ENCODE data around the gene JADE3.

GRCh38 chrX:46884799-46885198 lies 27.4 kb upstream of the JADE3 start:
- TF ChIP-seq CTCF (conservative IDR thresholded peaks at IDR 0.05; ENCODE audit: low read depth in 2 of 2) (no peak), POLR2AphosphoS5 (IDR thresholded peaks at IDR 0.05; ENCODE audit: low read depth) (no peak), REST (IDR thresholded peaks at IDR 0.05; ENCODE audit: unreplicated experiment) (no peak), EZH2phosphoT487 (IDR thresholded peaks at IDR 0.05; ENCODE audit: unreplicated experiment) (no peak), EZH2 (IDR thresholded peaks at IDR 0.05; ENCODE audit: low read depth, unreplicated experiment) (no peak), ETS1 (IDR thresholded peaks at IDR 0.05) (no peak), JUNB (IDR thresholded peaks at IDR 0.05; ENCODE audit: unreplicated experiment) (no peak), ZNF331 (CRISPR knock-in tag; IDR thresholded peaks at IDR 0.05; ENCODE audit: low read depth) (no peak), CREB1 (CRISPR knock-in tag; IDR thresholded peaks at IDR 0.05; ENCODE audit: low read depth) (no peak), STAT1 (IDR thresholded peaks at IDR 0.05; ENCODE audit: unreplicated experiment) (no peak), ZNF114 (CRISPR knock-in tag; IDR thresholded peaks at IDR 0.05) (no peak), NANOG (IDR thresholded peaks at IDR 0.05; ENCODE audit: borderline replicate concordance) (no peak)

All from GM23338 (cell line).